ENCODE data around the gene COX4I1. TPM values are rescaled to one million over a fixed set of nuclear protein-coding genes. Genes with fewer than 3 reads are reported as not detected.

Gene COX4I1
- total RNA-seq, 1 experiment from 2014 or later = 429 TPM

DNA sequence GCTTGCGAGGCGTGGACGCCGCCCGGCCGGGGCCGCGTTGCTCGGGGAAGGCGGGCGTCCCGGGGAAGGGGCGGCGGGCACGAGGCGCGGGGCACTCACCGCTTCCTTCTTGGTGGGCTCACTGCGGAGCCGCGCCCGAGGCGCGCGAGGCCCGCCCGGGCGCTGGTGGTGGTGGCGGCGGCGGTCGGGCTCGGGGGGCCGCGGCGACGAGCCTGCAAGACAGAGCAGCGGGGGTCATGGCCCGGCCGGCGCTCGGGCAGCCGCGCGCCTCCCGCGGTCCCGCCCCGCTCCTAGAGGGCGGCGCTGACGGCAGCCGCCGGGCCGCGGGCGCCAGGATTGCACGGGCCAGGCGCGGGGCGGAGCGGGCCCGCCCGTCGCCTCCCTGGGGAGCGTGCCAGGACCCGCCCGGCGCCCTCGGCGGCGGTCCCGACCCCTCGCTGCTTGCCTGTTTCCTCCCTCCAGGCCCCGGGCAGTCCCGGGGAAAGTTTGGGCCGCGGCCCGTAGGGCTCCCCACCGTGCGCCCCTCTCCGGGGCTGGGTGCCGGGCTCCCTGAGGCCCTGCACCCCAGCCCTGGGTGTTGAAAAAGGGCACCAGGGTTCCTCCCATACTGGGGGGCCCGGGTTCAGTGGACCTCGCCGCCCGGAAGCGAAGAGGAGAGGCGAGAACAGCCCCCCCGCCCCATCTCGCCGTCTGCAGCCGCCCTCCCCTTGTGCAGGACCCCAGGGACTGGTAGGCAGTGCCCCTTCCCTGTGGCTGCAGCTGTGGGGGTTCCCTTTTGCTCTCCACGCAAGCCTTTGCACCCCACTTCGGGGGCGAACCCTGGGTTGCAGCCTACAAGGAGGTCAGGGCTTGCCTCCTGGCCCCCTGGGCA is 48.4 kb upstream of the COX4I1 start, which contains the start of gene C16orf74:
Gene C16orf74, minus strand, starts transcription at position 270 of the 871 bp plus-strand sequence. CDS start 15,879 bp downstream, outside the sequence.
- Histone ChIP-seq H3K27ac (ENCODE audit: low read length) (no peak within 1 kb of the TSS), H3K4me1 (ENCODE audit: control insufficient read depth, insufficient read depth, low read length) (peaks cover 8% of the 10 kb centered on the region), H3K9me3 (ENCODE audit: control insufficient read depth, insufficient read depth, low read depth, low read length) (no peaks in the 10 kb centered on the region), H3K4me3 (ENCODE audit: low read depth in 2 of 2, low read length in 2 of 2) (peak within 1 kb of the TSS; percentile 41 to 51), H3K27me3 (ENCODE audit: control insufficient read depth, insufficient read depth, low read length) (no peaks in the 10 kb centered on the region), H3K36me3 (ENCODE audit: control insufficient read depth, insufficient read depth, low read length) (peaks cover 2% of the 10 kb centered on the region; the same call in 1 of the 2 replicates)
- in situ Hi-C loops (cut with HindIII; ENCODE audit: low pct_unique_long_range_greater_than_20kb, low sequenced_read_pairs) (no loop called here), intact Hi-C loops (cut with micrococcal nuclease; ENCODE audit: unreplicated experiment) (no loop called here)
- TF ChIP-seq TCF7L2 (IDR thresholded peaks at IDR 0.05; ENCODE audit: low read depth, low read length) (no peak), POLR2AphosphoS5 (IDR thresholded peaks at IDR 0.05; ENCODE audit: low read depth, low read length) (no peak), SIN3A (IDR thresholded peaks at IDR 0.05; ENCODE audit: borderline replicate concordance, insufficient read depth, low read depth, low read length) (no peak), CTCF (IDR thresholded peaks at IDR 0.05) (no peak)
- TF ChIP-seq, protein P1, sequence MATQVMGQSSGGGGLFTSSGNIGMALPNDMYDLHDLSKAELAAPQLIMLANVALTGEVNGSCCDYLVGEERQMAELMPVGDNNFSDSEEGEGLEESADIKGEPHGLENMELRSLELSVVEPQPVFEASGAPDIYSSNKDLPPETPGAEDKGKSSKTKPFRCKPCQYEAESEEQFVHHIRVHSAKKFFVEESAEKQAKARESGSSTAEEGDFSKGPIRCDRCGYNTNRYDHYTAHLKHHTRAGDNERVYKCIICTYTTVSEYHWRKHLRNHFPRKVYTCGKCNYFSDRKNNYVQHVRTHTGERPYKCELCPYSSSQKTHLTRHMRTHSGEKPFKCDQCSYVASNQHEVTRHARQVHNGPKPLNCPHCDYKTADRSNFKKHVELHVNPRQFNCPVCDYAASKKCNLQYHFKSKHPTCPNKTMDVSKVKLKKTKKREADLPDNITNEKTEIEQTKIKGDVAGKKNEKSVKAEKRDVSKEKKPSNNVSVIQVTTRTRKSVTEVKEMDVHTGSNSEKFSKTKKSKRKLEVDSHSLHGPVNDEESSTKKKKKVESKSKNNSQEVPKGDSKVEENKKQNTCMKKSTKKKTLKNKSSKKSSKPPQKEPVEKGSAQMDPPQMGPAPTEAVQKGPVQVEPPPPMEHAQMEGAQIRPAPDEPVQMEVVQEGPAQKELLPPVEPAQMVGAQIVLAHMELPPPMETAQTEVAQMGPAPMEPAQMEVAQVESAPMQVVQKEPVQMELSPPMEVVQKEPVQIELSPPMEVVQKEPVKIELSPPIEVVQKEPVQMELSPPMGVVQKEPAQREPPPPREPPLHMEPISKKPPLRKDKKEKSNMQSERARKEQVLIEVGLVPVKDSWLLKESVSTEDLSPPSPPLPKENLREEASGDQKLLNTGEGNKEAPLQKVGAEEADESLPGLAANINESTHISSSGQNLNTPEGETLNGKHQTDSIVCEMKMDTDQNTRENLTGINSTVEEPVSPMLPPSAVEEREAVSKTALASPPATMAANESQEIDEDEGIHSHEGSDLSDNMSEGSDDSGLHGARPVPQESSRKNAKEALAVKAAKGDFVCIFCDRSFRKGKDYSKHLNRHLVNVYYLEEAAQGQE (IDR thresholded peaks at IDR 0.05; ENCODE audit: insufficient read depth in 1 of 2, low read depth in 2 of 2, low read length in 1 of 2) = no peak
- DNase-seq (ENCODE audit: low read depth, low spot score) = no peak
- BruUV-seq (replicated peaks) = no TSS peak
- ATAC-seq = peak; percentile 95
- ChIA-PET POLR2A (no interaction called here), CTCF (no interaction called here)

DNA sequence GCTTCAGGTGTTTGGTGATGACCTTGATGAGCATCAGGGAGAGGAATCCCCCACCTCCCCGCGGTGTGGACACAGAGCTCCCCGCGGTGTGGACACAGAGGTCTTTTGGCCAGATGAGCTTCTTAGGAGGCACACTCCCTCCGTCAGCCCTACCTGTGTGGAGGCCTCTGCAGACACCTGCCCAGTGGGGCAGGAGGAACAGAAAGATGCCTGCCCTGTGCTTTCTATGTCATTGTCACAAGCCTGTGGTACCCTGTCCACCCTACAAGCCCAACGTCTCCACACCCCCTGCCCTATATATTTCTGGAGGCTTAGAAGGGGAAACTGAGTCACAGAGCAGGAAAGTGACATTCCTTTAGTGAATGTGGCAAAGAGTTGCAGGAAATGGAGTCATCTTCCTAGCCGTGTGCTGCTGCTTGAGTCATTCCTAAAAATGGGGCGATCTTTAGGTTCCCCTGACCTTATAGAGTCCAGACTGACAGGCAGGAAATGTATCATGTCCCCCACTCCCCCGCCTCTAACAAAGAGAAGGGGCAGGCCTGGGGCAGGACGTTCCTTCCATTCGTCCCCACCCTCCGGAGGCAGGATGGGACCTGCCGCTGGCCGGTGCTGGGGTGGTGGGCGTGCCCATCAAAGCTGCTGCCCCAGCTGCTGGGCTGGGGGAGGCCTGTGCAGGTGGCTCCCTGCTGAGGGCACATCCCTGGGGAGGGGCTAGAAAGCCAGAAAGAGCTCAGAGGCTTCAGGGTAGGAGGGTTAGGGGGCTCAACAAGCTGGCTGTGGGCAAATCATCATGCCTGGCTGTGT is 47.6 kb upstream of the COX4I1 start:
- no peak overlapping the region for H3K27ac ChIP-seq (ENCODE audit: low read length)
- ATAC-seq (no peak), DNase-seq (ENCODE audit: low read depth, low spot score) (no peak)
- POLR2A ChIA-PET = no interaction called here
- no TSS peak for BruUV-seq (replicated peaks)
- intact Hi-C loops (cut with micrococcal nuclease; ENCODE audit: unreplicated experiment) = no loop called here
- peaks cover 2% of the 10 kb centered on the region; the same call in 1 of the 2 replicates for H3K36me3 ChIP-seq (ENCODE audit: control insufficient read depth, insufficient read depth, low read length)
- no peak overlapping the region; a peak in 1 of 4 replicates for H3K4me3 ChIP-seq (ENCODE audit: low read depth in 2 of 2, low read length in 2 of 2)
- no peaks in the 10 kb centered on the region for H3K27me3 ChIP-seq (ENCODE audit: control insufficient read depth, insufficient read depth, low read length)
- no peaks in the 10 kb centered on the region for H3K9me3 ChIP-seq (ENCODE audit: control insufficient read depth, insufficient read depth, low read depth, low read length)
- in situ Hi-C loops (cut with HindIII; ENCODE audit: low pct_unique_long_range_greater_than_20kb, low sequenced_read_pairs) = no loop called here
- H3K4me1 ChIP-seq (ENCODE audit: control insufficient read depth, insufficient read depth, low read length) = peaks cover 3% of the 10 kb centered on the region; the same call in 1 of the 2 replicates
- CTCF ChIA-PET = no interaction called here
- TF ChIP-seq CTCF (IDR thresholded peaks at IDR 0.05) = no peak
- no peak for TF ChIP-seq POLR2AphosphoS5 (IDR thresholded peaks at IDR 0.05; ENCODE audit: low read depth, low read length)
- TF ChIP-seq, protein P1 (IDR thresholded peaks at IDR 0.05; ENCODE audit: insufficient read depth in 1 of 2, low read depth in 2 of 2, low read length in 1 of 2) = no peak
- TF ChIP-seq TCF7L2 (IDR thresholded peaks at IDR 0.05; ENCODE audit: low read depth, low read length) = no peak
- no peak for TF ChIP-seq SIN3A (IDR thresholded peaks at IDR 0.05; ENCODE audit: borderline replicate concordance, insufficient read depth, low read depth, low read length)
